HCT116 (cell line): ENCODE data around the gene LAMTOR4. TPM values are rescaled to one million over a fixed set of nuclear protein-coding genes. Genes with fewer than 3 reads are reported as not detected.
A peak's percentile ranks its signal among the peaks of the same experiment; 100 is the strongest.

Experiments
- ATAC-seq: fragments of 200-7000 bp; cut with Tn5 transposase; 2 replicates; pipeline ENCODE4 v1.9.1; 2020; ENCODE audit warnings: mild to moderate bottlenecking, moderate library complexity
- BruUV-seq: library from RNA; stranded (reverse); fragments of 400-500 nt; replicated peaks from 2 replicates; lab custom pipeline; 2021; lab: Mats Ljungman, UMichigan
- CTCF ChIA-PET: fragments of 300-600 bp; sonication (Branson Sonifier 250); formaldehyde crosslinking; loops from one replicate; lab custom pipeline; 2021; ENCODE audit warnings: antibody characterized with exemption; lab: Charles Lee
- POLR2A ChIA-PET: fragments of 300-600, 350-600 bp; sonication (Branson Sonifier 250); formaldehyde crosslinking; loops from one replicate; lab custom pipeline; 2021; ENCODE audit warnings: antibody characterized with exemption; lab: Charles Lee
- RAD21 ChIA-PET, 2 experiments: fragments of 300-600 bp; sonication (Branson Sonifier 250); formaldehyde crosslinking; loops; one replicate each; lab custom pipeline; 2023; ENCODE audit warnings: low total read pairs in 2 of 2; ENCODE audit not compliant: uncharacterized antibody in 2 of 2, unreplicated experiment in 2 of 2, low non-redundant PET in 1 of 2; lab: Charles Lee
- DNase-seq: peaks from one replicate; pipeline ENCODE4 v3.0.0-alpha.2; 2010; ENCODE audit warnings: low read depth, low spot score
- H2AFZ ChIP-seq: fragments of 200-600 bp; shearing (Covaris generic), sonication (generic); 2 replicates; pipeline ENCODE4 v1.6.1; 2017; ENCODE audit warnings: low read depth, mixed run types, mixed read lengths, antibody characterized with exemption, low read length; ENCODE audit not compliant: poor library complexity, severe bottlenecking
- H3K27ac ChIP-seq: 2 replicates; pipeline ENCODE4 v1.5.1; 2012; ENCODE audit warnings: low read depth, low read length
- H3K27me3 ChIP-seq: fragments of 200-600 bp; sonication (generic); 2 replicates; pipeline ENCODE4 v1.6.1; 2016; ENCODE audit warnings: mixed run types, low read length, mixed read lengths; ENCODE audit not compliant: insufficient read depth
- H3K36me3 ChIP-seq, 2 experiments: fragments of 200-500 bp in 1 of 2; fragments of 200-600 bp in 1 of 2; sonication (Bioruptor generic) in 1 of 2; sonication (generic) in 1 of 2; 2 replicates each; pipeline versions ENCODE4 v1.5.1 to v1.6.1; 2014 to 2016; ENCODE audit warnings: low read length in 2 of 2, inconsistent platforms in 1 of 2, mixed read lengths in 1 of 2, mixed run types in 1 of 2; ENCODE audit not compliant: insufficient read depth in 2 of 2, control insufficient read depth in 1 of 2
- H3K4me1 ChIP-seq, 2 experiments: fragments of 200-600 bp in 1 of 2; sonication (generic) in 1 of 2; 2 replicates each; pipeline versions ENCODE4 v1.5.1 to v1.6.1; 2012 to 2017; ENCODE audit warnings: low read length in 2 of 2, inconsistent platforms in 1 of 2, mild to moderate bottlenecking in 1 of 2, mixed read lengths in 1 of 2, mixed run types in 1 of 2, moderate library complexity in 1 of 2; ENCODE audit not compliant: insufficient read depth in 2 of 2, control insufficient read depth in 1 of 2
- H3K4me2 ChIP-seq: fragments of 200-600 bp; sonication (generic); 2 replicates; pipeline ENCODE4 v1.6.1; 2017; ENCODE audit warnings: mixed run types, low read length, mixed read lengths
- H3K4me3 ChIP-seq, 2 experiments: fragments of 200-600 bp in 1 of 2; sonication (generic) in 1 of 2; replicated peaks in 1 of 2; 2 replicates each; pipeline ENCODE4 v1.5.1; 2011 to 2016; ENCODE audit warnings: low read length in 2 of 2, control low read depth in 1 of 2, low read depth in 1 of 2, mild to moderate bottlenecking in 1 of 2, mixed read lengths in 1 of 2, mixed run types in 1 of 2
- H3K79me2 ChIP-seq: fragments of 200-600 bp; sonication (generic); 2 replicates; pipeline ENCODE4 v1.6.1; 2017; ENCODE audit warnings: mild to moderate bottlenecking, mixed run types, low read length, moderate library complexity, mixed read lengths; ENCODE audit not compliant: insufficient read depth
- H3K9ac ChIP-seq: fragments of 200-600 bp; sonication (generic); 2 replicates; pipeline ENCODE4 v1.6.1; 2016; ENCODE audit warnings: low read length, mixed read lengths
- H3K9me2 ChIP-seq: fragments of 200-600 bp; sonication (generic), shearing (Covaris generic); 2 replicates; pipeline ENCODE4 v1.6.1; 2017; ENCODE audit warnings: mixed run types, mild to moderate bottlenecking, moderate library complexity; ENCODE audit not compliant: insufficient read depth
- H3K9me3 ChIP-seq, 2 experiments: fragments of 200-500 bp in 1 of 2; fragments of 200-600 bp in 1 of 2; sonication (Bioruptor generic) in 1 of 2; sonication (generic) in 1 of 2; 2 replicates each; pipeline ENCODE4 v1.6.1; 2014 to 2017; ENCODE audit warnings: low read length in 2 of 2, mixed read lengths in 2 of 2, inconsistent platforms in 1 of 2, low read depth in 1 of 2, mild to moderate bottlenecking in 1 of 2, mixed run types in 1 of 2, moderate library complexity in 1 of 2; ENCODE audit not compliant: control insufficient read depth in 1 of 2, insufficient read depth in 1 of 2
- H4K20me1 ChIP-seq: fragments of 200-600 bp; sonication (generic), shearing (Covaris generic); 2 replicates; pipeline ENCODE4 v1.6.1; 2017; ENCODE audit warnings: mixed run types, mild to moderate bottlenecking, moderate library complexity; ENCODE audit not compliant: insufficient read depth
- POLR2AphosphoS5 ChIP-seq: IDR thresholded peaks from 2 replicates; pipeline ENCODE4 v1.6.1; 2011; ENCODE audit warnings: mild to moderate bottlenecking, low read depth, low read length, moderate library complexity
- TCF7L2 ChIP-seq: IDR thresholded peaks from 2 replicates; pipeline ENCODE4 v1.7.0; 2011; ENCODE audit warnings: borderline replicate concordance, inconsistent platforms; ENCODE audit not compliant: insufficient read depth, insufficient read length; ENCODE audit errors: extremely low read depth
- intact Hi-C: fragments of 100-400 bp; cut with micrococcal nuclease; formaldehyde crosslinking; loops from 2 replicates; pipeline ENCODE4 v1.10.0; 2022
- total RNA-seq: library from RNA; stranded (reverse); gene quantifications from one replicate; pipeline ENCODE4 v1.2.1, GENCODE V29; 2021; ENCODE audit not compliant: unreplicated experiment

Gene LAMTOR4
- total RNA-seq, 1 experiment from 2014 or later = 152 TPM

DNA sequence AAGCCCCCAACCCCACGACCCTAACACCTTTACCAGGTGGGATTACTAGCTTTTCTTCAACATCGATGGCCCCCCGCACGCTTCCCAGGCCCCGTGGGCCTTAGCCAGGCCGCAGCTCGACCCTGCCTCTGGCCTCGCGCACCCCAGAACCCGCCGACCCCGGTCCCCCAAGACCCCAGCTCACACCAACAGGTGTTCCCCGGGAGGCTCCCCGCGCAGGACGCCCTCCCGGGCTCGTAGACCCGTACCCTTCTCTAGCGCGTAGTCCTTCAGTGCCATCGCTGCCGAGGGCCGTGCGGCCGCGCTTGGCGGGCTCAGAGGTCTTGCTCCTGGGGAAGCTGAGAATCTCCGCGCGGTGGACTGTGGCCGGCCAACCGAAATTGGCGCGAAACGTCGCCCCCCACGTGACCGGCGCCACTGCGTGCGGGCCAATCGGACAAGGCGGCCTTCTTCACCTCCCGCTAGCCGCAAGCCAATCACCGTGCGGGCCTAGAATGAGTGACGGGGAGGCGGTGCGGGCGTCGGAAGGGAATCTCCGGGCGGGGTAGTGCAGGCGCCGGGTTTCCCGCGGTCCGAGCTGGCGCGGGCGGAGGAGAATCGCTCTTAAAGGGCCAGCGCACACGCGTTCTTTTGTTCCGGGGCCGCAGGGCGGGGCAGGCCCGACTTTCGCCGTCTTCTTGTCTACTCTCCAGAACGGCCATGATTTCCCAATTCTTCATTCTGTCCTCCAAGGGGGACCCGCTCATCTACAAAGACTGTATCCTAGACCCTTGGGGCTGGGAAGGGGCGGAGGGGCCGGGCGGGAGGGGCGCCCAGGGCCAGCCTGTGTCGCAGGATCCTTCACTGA, 47.5 kb upstream of the LAMTOR4 start, which contains the start of the genes AP4M1 and MCM7:
Gene AP4M1, plus strand, starts transcription at position 628 of the 847 bp plus-strand sequence. Its CDS starts 72 bp downstream, at position 700.
Gene MCM7, minus strand, starts transcription at position 382 of the 847 bp plus-strand sequence. Its CDS starts 103 bp downstream, at position 279.
- Histone ChIP-seq H3K9ac (peak within 1 kb of the TSS; percentile 100), H3K9me2 (no peaks in the 10 kb centered on the region), H3K4me1 (peaks cover 6 to 24% of the 10 kb centered on the region in 2 experiments; a peak in 3 of 4 replicates), H3K79me2 (peaks cover 54% of the 10 kb centered on the region), H3K27me3 (no peaks in the 10 kb centered on the region), H2AFZ (no peak within 1 kb of the TSS), H3K36me3 (peaks cover 36 to 37% of the 10 kb centered on the region in 2 experiments), H3K4me2 (peak within 1 kb of the TSS; percentile 98), H4K20me1 (peaks cover 10% of the 10 kb centered on the region; the same call in 1 of the 2 replicates), H3K4me3 (peak within 1 kb of the TSS; percentile 90 to 94), H3K9me3 (no peaks in the 10 kb centered on the region), H3K27ac (peak within 1 kb of the TSS; percentile 88)
- DNase-seq = peak; percentile 96
- intact Hi-C loops = loop anchor here (2.0 kb wide), 1 partner anchor 52 kb away; the partner anchor contains the start of gene ZSCAN21
- BruUV-seq = no TSS peak
- POLR2A ChIA-PET = interaction anchor here (0.5 to 2.9 kb wide), 13 partner anchors 11 to 328 kb away, joined by 3 to 18 read pairs (median 4); partner anchors contain the start of genes COPS6, LAMTOR4, MBLAC1 and ZCWPW1
- ATAC-seq = peak; percentile 87
- CTCF ChIA-PET = interaction anchor here (0.7 to 2.8 kb wide), 4 partner anchors 12 to 29 kb away, joined by 3 to 11 read pairs (median 4); partner anchors contain the start of genes COPS6 and ZNF3
- TF ChIP-seq TCF7L2 (peak; percentile 68), POLR2AphosphoS5 (no peak; the same call in none of the 2 replicates)
- RAD21 ChIA-PET = interaction anchor here (0.6 to 0.8 kb wide), 4 partner anchors 19 to 693 kb away, joined by 3 to 6 read pairs (median 3); partner anchors contain the start of gene LAMTOR4 (in 1 of the 2)
